Urothelium cell line (cell line): Measurements from ENCODE around the gene SCRN1.

Experiments used
- DNase-seq: peaks from one replicate; pipeline ENCODE4 v3.0.0; 2011; ENCODE audit warnings: low spot score, mixed read lengths
- FAIRE-seq: peaks from 2 replicates; lab custom pipeline; 2011; peaks lifted over from hg19 to GRCh38; lab: Jason Lieb, UNC

SCRN1 gene, protein sequence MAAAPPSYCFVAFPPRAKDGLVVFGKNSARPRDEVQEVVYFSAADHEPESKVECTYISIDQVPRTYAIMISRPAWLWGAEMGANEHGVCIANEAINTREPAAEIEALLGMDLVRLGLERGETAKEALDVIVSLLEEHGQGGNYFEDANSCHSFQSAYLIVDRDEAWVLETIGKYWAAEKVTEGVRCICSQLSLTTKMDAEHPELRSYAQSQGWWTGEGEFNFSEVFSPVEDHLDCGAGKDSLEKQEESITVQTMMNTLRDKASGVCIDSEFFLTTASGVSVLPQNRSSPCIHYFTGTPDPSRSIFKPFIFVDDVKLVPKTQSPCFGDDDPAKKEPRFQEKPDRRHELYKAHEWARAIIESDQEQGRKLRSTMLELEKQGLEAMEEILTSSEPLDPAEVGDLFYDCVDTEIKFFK

GRCh38 chr7:29989257-29989995 lies at the start of gene SCRN1:
Gene SCRN1, minus strand, starts transcription at chr7:29989801. Its CDS starts 20,734 bp downstream, at chr7:29969067.
- FAIRE-seq = no peak
- DNase-seq = peak; percentile 89

- DNase-seq (no peak), FAIRE-seq (no peak)
These were observed 48.8 kb upstream of the SCRN1 start for GRCh38 chr7:30038196-30038980.

GRCh38 chr7:30036220-30036619 lies 46.6 kb upstream of the SCRN1 start:
- no peak for DNase-seq

GRCh38 chr7:30034501-30034900 lies 44.9 kb upstream of the SCRN1 start:
- no peak for FAIRE-seq
- no peak for DNase-seq

More at GRCh38 chr7:30036220-30036619, 46.6 kb upstream of the SCRN1 start:
- FAIRE-seq = no peak

GRCh38 chr7:30032310-30033125 lies 42.9 kb upstream of the SCRN1 start:
- DNase-seq (no peak), FAIRE-seq (no peak)

- DNase-seq = peak; percentile 29
- no peak for FAIRE-seq
These were observed 40.1 kb upstream of the SCRN1 start for GRCh38 chr7:30029696-30030095.

DNA sequence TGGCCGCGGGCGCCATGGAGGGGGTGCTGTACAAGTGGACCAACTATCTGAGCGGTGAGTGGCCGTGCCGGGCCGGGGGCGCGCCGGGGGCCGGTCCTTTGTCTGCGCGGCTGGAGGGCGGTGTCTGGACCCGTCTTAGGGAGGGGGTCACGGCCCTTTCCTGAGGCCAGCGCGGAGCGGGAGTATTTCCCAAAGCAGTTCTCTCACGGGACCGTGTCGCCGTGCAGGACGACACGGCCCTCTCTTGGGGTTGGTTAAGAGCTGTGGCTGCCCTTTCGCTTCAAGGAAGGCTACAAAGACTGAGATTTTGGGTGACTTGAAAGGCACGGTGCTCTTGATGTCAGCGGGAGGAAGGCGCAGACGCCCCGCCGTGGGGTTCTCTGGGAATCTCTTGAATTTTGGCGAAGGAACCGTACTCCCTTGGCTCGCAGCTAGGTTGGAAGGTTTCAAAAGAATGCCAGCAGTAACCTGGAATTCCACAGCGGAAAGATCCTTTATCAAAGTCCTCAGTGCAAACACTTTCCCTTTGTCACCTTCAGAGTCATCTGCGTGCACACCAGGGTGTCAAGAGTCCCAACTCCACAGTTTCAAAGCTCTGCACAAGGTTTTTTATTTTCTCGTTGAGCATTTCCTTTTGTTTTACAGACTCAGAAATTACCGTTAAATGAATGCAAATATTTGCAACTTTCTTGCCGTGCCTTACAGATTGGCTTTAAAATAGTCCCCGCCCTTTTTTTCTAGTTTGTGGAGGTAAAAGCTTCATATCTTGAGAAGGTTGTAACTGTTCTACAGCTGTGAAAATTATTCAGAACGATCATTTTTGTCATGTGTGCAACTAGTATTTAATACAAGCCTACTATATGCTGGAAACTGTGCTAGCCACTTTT lies 39.4 kb upstream of the SCRN1 start:
- DNase-seq (peak; percentile 58), FAIRE-seq (no peak)

GRCh38 chr7:30028216-30028748 lies 38.7 kb upstream of the SCRN1 start, which contains the start of gene PLEKHA8:
Gene PLEKHA8, plus strand, starts transcription at chr7:30028412. Its CDS starts 351 bp downstream, at chr7:30028763.
- DNase-seq = peak; percentile 95
- peak; percentile 48 for FAIRE-seq

- DNase-seq (no peak), FAIRE-seq (no peak)
These were observed 38.2 kb upstream of the SCRN1 start for GRCh38 chr7:30027740-30028215.

DNA sequence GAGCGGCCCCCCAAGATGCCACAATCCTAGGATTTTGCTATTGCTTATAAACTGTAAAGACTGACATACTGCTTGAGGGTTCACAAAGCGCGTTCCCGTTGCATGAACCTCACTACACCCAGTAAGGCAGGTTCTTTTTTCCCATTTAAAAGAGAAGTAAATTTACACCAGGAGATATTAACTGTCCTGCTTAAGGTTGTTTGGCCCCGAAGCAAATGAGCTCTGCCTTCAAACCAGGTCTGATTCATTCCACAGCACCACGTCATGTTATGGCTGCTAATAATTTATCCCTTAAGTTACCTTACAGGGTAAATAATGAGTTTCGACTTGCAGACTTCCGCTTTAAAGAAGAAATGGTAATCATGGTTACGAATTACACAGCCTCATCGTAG lies 37.5 kb upstream of the SCRN1 start:
- FAIRE-seq = no peak
- DNase-seq = peak; percentile 23

DNA sequence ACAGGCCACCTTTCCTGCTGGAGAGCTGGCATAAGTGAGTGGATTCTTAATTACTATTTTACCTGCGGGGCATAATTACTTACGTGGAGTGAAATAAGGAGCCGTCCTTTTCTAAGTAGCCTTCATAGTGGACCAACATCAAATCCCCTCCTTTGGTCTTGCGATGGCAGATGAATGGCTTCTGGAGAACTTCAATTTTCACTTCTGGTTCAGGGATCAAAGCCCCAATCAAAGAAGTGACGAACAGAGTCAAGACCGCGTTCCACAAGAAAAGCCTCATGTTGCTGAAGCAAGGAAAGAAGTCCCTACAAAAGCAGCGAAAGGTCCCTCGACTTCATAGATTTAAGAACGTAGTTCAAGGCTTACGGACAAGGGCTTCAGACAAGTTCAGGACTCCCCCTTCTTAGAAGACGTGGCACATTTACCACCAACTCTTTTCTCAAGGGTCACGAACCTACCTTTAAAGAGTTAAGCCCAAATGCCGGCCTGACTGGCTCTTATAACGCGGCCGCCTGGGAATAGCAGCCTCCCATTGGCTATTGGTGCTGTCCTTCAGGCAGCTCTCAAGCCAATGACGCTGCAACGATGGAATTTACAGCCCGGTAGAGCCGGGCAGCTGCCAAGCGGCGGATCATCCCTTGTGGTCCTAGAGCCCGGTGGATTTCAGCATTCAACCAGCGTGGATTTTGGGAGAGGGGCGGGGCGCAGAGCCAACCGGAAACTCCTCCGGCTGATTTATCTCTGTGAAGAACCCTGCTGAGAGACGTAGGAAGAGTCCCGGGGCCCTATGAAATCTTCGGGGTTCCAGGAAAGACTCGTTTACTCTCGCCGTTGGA lies 36.8 kb upstream of the SCRN1 start, which contains the start of gene FKBP14:
Gene FKBP14 (minus strand): TSS at position 474 of the 836 bp plus-strand sequence. CDS start 194 bp downstream, at position 280.
- DNase-seq (peak; percentile 99), FAIRE-seq (no peak)

GRCh38 chr7:30023524-30023923 lies 33.9 kb upstream of the SCRN1 start:
- DNase-seq = no peak
- no peak for FAIRE-seq

DNA sequence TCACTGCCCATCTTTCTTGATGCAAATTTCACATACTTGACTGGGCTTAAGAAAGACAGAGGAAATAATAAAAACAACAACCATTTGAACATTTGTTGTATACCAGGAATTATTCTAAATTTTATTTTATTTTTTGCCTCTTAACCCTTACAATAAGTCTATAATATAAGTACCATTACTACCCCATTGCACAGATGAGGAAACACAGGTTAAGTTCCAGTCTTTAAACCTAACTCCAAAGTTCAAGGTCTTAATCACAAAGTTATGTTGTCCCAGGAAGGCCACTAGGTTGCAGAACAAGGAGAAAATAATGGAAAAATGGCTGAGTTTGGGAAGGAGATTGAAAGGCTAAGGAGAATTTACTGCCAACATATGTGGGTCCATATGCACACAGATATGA lies 33.4 kb upstream of the SCRN1 start:
- DNase-seq (no peak), FAIRE-seq (no peak)

GRCh38 chr7:30020535-30020934 lies 30.9 kb upstream of the SCRN1 start:
- DNase-seq (no peak), FAIRE-seq (no peak)

DNA sequence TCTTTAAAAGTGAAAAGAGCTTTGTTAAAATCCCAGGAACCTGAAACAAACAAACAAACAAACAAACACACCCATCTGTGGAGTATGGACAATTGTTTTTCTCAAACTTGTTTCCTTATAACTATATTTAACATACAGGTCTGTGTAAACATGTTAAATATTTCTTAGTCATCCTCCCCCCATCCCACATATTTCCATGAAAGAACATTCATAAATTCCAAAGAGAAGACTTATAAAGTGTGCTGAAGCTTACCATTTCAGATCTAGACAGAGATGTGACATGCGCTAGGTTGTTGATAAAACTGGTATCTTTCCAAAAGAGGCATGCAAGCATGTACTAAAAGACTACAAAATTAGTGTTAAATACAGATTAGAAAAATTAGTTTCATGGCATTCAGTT lies 30.4 kb upstream of the SCRN1 start:
- FAIRE-seq = no peak
- no peak for DNase-seq

- DNase-seq (no peak), FAIRE-seq (no peak)
These were observed 29.8 kb upstream of the SCRN1 start for GRCh38 chr7:30019387-30019786.

DNA sequence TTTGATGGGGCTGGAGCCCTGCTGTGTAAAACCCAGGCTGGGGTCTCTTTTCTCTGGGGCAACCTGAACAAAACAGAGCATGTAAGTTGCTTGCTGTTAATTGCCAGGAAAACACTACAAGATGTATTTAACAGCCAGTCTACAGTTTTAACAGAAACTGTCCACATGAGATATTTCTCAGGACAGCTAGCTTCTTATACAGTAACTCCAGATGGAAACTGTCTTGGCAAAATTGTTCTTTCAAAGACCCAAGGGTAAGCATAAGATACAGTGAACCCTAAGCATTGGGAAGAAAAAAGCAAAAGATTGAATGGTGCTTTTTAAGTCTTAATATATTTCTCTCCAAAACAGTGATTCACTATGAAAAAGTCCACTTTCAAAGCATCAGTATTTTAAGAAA lies 28.9 kb upstream of the SCRN1 start:
- DNase-seq = no peak
- no peak for FAIRE-seq

DNA sequence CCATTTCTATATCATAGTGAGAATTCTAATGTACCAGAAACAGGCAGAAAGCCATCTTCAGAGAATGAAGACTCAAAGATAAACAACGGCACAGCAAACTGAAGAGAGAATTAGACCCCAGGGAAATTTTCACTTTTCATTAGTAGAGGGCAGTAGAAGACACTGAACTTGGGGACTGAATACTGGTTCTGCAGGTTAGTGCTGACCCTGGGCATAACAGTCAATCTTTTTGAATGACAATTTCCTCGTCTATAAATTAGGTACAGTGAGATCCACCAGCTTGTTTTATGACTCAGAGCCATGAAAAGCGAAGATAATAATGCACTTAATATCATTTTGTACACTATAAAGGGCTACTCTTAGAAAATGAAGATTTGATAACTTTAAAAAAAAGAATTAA lies 23.2 kb upstream of the SCRN1 start:
- no peak for FAIRE-seq
- DNase-seq = no peak
